LNCAP (cell line): ENCODE results near the gene TENM4.

Source experiments
- TF ChIP-seq, protein P1 (sequence below): fragments of 450-650 bp; IDR thresholded peaks from 2 replicates; pipeline ENCODE4 v1.5.1; 2017; ENCODE audit warnings: mild to moderate bottlenecking

The TENM4 gene

DNA sequence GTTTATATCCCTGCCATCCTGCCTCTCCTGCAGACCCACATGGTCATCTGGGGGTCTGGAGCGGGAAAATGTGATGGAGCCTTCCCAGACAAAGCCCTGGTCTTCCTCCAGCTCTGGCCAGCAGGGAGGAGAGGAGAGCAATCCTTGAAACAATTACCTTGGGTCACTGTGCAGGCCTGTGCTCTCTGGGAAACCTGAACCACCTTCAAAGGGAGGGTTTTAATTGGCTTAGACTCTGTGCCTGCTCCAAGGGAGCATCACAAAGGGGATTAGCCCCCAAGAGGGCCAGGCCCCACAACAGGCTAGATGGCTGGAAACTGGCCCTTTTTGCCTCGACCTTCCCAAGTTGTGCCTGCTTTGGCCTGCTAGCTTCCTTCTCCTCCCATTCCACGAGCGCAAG lies 351.9 kb downstream of the TENM4 start:
- TF ChIP-seq, protein P1, sequence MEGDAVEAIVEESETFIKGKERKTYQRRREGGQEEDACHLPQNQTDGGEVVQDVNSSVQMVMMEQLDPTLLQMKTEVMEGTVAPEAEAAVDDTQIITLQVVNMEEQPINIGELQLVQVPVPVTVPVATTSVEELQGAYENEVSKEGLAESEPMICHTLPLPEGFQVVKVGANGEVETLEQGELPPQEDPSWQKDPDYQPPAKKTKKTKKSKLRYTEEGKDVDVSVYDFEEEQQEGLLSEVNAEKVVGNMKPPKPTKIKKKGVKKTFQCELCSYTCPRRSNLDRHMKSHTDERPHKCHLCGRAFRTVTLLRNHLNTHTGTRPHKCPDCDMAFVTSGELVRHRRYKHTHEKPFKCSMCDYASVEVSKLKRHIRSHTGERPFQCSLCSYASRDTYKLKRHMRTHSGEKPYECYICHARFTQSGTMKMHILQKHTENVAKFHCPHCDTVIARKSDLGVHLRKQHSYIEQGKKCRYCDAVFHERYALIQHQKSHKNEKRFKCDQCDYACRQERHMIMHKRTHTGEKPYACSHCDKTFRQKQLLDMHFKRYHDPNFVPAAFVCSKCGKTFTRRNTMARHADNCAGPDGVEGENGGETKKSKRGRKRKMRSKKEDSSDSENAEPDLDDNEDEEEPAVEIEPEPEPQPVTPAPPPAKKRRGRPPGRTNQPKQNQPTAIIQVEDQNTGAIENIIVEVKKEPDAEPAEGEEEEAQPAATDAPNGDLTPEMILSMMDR, result no peak

- TF ChIP-seq, protein P1, result no peak
Measured at GRCh38 chr11:79087961-79088318, 352.9 kb downstream of the TENM4 start.

- TF ChIP-seq, protein P1, result no peak
Measured at GRCh38 chr11:79087238-79087960, 353.4 kb downstream of the TENM4 start.

DNA sequence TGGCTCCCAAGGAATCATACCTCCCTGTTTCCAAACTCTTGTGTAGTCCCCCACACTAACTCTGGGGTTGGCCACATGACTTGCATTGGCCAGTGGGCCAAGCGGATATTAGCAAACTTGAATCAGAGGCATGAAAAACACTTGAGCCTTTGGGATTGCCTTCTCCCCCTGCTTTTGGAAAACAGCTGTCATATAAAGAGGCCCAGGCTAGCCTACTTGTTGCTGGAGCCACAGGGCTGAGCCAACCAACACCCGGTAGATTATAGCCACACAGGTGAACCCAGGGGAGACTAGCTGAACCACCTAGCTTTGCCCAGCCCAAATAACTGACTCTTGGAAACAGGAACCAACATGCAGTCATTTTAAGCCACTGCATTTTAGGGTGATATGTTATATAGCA lies 354.8 kb downstream of the TENM4 start:
- TF ChIP-seq, protein P1, result no peak

- TF ChIP-seq, protein P1, result no peak
Measured at GRCh38 chr11:79084382-79084781, 356.4 kb downstream of the TENM4 start.

GRCh38 chr11:79083352-79083751 lies 357.5 kb downstream of the TENM4 start:
- TF ChIP-seq, protein P1, result no peak

GRCh38 chr11:79082907-79083306 lies 357.9 kb downstream of the TENM4 start:
- TF ChIP-seq, protein P1, result no peak

DNA sequence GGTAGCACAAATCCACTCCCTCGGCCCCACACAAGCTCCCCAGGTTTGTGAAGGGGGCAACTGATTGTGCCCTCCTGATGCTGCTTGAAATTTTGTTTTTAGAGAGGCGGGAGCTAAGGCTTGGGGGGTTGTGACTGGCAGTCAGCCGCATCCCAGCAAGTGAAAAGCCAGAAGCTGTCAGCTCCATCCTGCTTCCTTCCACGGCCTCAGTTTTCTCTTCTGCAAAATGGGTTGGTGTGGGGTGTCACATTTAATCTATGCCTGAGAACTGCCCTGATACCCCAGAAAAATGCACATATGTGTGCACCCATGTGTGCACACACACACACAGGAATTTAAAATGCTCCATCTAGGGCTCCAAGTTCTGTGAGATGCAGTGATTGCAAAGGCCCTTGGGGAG lies 358.6 kb downstream of the TENM4 start:
- TF ChIP-seq, protein P1, result no peak
